GM21737 (cell line): ENCODE measurements around the gene SMCHD1.

ENCODE experiments used
- ATAC-seq: cut with Tn5 transposase; IDR thresholded peaks from one replicate; pipeline ENCODE4 v1.9.1; 2021; ENCODE audit warnings: mild to moderate bottlenecking, moderate library complexity; ENCODE audit not compliant: unreplicated experiment

The SMCHD1 gene

DNA sequence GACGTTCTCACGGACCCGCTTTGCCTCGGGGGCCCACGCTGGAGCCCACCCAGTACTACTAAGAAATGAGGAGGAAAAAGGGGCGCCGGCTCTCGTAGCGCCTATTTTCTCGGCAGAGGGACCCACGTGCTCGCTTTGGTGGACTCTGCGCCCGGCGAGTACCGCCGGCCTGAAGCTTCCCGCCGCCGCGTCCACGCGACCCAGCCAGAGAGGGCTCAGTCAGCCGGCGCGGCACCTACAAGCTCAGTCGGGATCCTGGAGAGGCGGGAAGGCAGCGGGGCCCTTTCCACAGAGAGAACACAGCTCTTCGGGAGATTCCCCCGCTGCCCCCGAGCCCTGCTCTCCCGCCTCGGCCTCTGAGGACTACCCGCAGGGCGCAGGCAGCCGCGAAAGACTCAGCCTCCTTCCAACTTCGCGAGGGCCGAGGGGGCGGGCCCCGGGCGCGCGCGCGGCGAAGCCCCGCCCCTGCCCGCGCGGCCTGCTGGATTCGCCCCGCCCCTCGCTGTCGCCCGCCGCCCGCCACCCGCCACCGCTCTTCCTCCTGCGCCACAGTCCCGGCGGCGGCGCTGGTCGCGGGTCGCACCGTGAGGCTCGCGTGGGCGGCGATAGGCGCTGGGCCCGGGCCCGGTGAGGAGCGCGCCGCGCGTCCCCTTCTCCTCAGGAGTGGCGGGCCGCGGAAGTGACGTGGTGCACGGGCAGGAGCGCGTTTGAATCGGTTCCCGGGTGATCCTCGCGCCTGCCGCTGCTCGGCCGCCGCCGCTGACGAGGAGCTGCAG, at the start of gene SMCHD1:
SMCHD1 (plus strand) TSS at position 549 of the 776 bp plus-strand sequence. CDS start 350 bp downstream, outside the sequence.
- ATAC-seq, result peak; percentile 64

DNA sequence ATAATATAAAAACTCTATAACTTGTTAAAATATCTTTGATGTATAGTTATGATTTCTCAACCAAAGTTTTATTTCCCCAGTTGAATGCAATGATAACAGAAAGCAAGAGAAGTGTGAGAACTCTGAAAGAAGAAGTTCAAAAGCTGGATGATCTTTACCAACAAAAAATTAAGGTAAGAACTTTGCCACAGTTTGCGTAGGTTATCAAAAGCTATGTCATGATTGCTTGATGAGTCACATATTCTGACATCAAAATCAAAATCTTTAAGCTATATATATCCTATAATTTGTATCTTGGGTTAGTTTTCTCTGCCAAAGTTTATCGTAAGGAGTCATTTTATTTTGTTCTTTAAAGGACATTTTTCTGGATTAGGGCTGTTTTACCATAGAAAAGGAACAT, 49.2 kb upstream of the SMCHD1 start:
- ATAC-seq, result no peak

DNA sequence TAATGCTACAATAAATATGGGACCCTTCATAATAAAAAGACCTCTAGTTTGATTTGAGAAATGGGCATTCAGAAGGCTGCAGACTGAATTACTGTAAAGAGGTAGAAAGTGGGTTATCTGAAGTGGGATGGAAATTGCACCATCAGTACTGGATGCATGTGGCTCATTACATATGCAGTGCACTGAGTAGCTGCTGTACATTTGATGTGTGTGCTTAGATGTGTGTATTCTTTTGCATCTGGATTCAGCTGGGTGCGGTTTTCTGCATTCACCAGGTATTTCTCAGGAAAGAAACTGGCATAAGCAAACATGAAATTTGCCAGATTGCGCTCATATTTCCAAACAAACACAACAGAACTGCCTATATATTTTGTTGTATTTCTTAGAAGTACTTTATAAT, 45.9 kb upstream of the SMCHD1 start:
- ATAC-seq, result no peak

DNA sequence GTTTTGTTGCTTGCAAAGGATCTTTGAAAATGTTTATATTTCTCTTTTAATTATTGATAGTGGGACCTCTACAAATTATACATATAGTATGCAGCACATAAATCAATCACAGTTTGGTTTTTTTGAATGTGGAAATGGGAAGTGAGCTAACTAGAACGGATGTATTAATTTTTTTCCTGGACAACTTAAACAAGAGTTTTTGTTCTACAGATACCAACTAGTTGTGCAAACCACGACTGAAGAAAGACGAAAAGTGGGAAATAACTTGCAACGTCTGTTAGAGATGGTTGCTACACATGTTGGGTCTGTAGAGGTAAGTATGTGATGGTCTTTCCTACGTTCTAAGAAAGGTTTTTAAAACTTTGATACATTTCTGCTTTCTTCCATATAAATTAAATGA, 45.0 kb upstream of the SMCHD1 start:
- no peak for ATAC-seq

DNA sequence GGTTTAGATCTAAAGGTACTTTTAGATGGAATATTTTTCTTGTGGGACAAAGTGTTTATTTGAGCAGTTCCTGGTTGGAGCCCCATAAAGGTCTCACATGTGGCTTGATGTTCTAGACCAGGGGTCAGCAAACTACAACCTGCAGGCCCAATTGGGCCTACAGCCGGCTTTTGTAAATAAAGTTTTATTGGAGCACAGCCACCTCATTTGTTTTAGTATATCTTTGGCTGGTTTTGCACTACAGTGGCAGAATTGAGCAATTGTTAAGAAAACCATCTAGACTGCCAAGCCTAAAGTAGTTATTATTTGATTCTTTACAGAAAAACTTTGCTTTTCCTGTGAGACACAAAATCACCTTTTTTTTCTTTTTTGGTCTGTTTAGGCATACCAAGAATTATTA, 42.5 kb upstream of the SMCHD1 start:
- no peak for ATAC-seq

DNA sequence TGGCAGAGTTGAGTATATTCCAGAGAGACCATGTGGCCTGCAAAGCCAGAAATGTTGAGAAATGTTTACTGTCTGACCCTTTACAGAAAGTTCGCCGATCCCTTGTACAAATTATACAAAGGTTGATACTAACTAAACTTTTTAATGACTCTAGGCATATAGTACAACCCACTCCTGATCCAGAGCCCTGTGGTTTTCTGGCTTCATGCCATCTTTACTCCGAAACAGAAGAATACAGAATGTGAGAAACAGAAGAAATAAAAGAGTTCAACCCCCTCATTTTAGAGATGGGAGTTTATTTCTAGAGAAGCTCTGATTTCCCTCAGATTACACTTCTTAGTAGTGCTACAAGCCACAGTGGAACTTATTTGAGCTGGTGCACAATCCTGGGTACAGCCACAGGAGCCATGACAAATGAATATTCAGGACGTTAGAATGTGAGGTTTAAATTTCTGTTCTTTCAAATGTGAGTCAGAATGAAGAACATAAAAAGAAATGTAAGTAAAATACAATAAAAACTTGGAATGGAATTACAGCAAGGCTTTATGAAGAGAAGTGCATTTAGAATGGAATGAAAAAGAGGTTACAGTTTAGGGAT, 38.0 kb upstream of the SMCHD1 start:
- ATAC-seq, result no peak

DNA sequence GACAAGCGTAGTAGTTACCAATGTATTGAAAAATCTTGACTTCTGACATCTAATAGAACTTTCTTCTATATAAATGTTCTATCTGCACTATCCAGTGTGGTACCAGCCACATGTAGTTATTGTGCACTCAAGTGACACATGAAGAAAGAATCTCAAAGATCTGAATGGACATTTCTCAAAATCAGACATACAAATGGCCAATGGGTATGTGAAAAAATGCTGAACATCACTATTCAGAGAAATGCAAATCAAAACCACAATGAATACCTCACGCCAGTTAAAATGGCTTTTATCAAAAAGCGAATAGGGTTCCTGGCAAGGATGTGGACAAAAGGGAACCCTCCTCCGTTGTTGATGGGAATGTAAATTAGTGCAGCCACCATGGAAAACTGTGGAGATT, 37.5 kb upstream of the SMCHD1 start:
- no peak for ATAC-seq

DNA sequence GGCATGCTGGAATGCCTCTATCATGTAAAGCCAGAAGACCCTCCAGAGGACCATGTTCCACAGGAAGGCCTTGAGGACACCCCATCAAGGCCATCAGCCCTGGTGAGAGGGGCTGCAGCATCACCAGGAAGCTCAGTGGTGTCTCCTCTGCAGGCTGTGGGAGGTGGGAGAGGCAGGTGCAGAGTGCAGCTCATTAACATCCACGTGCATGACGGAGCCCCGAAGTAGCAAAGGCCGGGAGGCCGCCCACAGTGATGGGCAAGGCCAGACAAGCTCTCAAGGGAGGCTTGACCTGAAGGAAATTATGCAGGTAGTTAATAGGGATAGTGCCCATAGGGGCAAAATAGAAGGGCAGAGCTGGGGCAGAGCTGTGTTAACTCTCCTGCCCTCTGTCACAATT, 30.3 kb upstream of the SMCHD1 start:
- no peak for ATAC-seq

DNA sequence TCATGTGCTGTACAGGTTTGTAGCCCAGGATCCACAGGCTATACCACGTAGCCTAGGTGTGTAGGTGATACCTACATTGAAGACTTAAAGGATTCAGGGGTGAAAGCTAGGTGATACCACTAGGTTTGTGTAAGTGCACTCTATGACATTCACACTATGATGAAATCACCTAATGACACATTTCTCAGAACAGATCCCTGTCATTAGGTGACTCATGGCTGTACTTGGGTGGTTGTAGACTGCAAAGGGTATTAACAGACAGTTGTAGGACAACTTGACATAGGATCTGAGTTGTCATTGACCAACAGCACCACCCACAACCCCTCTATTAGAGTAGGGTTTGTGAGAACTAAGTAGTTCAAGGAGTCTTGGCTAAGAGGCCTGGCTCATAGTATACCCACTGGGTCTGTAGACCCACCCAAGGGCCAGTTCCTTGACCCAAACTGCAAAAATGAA, 27.7 kb upstream of the SMCHD1 start:
- no peak for ATAC-seq

DNA sequence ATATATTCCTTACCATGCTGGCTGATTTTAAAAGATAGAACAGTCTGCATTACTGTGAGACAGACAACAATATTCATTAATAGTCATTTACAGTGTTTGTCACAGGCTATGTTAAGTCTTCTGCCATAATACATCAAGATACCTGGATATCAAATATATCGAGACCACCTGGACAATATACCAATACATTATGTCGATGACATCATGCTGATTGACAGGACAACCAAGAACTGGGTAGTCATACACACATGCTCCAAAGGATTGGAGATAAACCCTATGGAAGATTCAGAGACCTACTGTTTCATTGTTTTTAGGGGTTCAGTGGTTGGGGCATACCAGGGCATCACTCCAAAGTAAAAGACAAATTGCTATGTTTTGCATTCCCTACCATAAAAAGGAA, 26.5 kb upstream of the SMCHD1 start:
- no peak for ATAC-seq

DNA sequence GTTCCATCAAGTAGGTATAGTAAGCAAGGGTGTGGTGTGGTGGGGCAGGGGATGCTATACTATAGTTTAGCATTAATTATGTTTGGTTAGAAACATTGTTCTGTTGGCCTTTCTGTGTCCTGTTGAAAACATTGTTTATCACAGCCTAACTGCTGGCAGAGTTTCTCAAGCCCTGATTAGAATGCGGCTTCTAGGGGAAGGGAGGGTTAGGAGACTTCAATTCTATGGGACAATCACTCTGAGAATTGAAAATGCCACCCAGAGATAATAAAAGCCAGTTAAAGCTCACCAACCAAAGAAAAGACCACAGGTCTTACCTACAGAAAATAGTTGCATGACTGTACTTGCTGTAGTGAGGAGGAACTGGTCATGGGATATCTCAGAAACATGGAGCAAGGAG, 19.9 kb upstream of the SMCHD1 start:
- ATAC-seq, result no peak

DNA sequence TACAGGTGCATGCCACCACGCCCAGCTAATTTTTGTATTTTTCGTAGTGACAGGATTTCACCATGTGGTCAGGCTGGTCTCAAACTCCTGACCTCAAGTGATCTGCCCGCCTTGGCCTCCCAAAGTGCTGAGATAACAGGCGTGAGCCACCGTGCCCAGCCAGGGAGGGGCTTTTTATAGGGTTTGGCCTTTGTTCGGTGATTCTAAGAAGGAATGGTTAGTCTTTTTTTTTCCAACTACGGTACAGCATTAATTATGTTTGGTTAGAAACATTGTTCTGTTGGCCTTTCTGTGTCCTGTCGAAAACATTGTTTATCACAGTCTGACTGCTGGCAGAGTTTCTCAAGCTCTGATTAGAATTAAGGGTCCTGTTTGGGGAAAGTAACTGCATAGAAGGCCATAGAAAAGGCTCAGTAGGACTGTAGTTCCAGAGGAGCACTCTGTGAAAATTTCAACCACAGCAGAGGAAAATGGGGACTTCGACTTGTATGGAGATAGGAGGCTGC, 19.3 kb upstream of the SMCHD1 start:
- peak; percentile 32 for ATAC-seq

DNA sequence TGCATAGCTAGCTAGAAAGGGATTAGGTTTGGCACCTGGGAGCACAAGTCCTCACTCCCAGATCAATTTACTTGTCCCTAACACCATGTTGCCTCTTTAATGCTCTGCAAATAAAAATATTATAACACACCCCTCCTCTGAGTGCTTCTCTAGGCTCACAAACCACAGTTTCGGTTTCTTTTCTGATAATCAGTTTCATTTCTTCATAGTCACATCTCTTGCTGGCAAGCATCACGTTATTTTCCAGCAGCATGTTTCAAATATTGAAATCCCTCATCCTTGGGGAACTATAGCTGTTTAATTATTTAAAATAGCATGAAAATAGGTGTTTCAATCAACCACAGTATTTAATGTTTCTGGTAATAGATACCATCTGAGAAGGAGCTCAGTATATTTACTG, 13.9 kb upstream of the SMCHD1 start:
- peak; percentile 61 for ATAC-seq

DNA sequence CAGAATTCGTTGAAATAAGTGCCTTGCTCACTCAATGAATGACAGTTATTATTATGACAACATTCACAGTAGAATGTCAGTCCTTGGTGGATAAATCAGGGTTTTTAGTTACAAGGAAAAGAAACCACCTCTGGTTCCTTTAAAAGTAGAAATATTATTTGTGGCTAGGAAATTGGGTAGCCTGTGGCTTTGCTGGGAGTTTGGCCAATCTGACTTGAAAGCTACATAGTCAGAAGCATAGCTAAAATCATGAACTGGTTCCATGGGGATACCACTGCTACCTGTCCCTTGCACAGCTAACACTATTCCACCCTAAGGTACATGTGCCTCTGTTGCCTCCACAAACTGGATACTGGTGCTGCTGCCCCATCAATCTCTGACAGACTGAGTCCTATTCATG, 12.8 kb upstream of the SMCHD1 start:
- ATAC-seq, result no peak

DNA sequence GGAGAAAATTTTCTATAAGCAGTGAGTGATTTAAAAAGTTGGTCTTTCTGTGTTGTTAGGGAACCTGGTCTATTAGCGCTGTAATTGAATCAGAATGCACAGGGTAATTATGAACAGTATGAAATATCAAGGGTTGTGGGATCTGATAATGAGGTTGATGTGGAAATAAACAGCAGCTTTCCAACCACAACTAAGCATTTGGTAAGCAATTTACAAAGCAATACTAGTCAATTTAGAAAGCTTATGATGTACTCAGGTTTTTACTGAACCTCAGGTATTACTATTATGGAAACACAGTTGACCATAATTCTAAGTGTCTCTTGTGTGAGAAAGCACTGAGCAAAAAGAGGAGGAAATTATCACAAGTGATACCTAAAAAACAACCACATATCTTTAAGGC, 11.0 kb upstream of the SMCHD1 start:
- ATAC-seq, result no peak

DNA sequence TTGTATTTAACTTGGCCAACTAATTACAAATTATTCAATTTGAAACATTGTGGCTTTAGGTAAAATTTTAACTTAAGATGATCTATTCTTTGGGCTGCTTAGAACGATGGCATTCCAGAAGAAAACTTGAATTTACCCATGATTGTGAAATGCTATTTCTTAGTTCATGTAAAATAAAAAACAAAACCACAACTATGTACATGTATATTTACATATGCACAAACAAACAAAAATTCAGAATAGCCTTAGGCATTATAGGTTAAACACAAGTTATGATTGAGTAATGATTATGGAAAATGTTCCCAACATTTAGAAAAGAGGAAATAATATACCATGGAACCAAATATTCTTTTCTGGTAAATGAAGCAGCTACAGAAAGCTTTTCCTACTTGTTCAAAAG, 3.5 kb upstream of the SMCHD1 start:
- ATAC-seq, result no peak

DNA sequence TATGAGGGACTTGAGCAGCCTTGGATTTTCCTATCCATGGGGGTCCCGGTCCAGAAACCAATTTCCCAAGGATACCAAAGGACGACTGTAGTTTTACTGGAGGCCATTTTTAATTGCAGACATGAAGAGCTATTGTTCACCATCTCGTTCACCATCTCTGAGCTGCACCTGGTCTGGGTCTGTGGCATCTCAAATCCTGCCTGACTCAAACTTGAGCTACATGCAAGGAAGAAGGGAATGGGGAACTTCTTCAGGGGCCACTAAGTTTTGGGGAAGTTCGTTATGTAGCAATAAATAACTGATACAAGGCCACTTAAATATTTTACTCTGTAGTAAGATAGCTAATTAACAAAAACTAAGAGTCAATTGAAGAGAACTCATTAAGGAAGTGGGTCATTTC, 2.1 kb upstream of the SMCHD1 start:
- ATAC-seq, result no peak

DNA sequence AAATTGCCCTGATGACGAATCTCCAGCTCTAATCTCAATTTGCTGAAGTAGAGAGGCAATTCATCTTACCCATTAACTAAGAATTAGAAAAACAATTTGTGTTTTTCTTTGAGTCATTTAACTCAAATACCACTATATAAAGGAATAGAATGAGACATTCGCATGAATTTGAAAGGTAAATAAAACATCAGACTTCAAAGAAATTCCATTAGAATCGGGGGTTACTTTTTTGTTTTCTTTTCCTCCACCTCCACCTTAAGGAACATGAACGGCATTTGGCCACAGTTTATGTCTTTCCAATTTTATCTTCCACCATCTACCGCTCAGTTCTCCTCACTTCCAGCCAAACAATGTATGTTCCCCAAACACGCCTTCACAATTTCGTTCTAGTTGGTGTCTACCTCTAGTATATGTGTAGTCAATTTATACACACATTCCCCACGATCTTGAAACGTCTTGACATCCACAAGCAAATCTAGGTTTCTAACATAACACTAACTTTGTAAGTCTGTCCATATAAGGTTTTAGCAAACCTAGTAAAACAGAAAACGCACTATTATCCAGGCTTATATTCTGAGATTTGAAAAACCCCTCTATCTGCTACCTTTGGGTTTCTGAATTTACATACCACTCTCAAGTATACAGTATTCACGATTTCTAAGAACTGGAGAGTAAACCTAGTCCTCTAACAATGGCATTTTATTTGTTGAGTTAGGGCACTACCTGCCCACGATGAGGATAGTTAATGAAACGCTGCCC, 1.2 kb upstream of the SMCHD1 start:
- ATAC-seq, result no peak

DNA sequence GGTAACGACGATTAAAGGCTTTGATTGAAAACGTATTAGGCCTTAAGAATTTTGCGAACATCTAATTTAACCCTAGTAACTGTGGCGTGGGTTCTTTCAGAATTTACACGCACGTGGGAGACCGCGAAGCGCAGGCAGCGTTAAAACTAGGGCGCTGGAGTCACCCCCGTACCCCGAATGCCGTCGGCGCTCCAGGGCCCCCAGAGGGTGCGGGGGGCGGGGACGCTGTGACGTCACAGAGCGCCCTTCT, 673 bp upstream of the SMCHD1 start:
- ATAC-seq, result peak; percentile 33

DNA sequence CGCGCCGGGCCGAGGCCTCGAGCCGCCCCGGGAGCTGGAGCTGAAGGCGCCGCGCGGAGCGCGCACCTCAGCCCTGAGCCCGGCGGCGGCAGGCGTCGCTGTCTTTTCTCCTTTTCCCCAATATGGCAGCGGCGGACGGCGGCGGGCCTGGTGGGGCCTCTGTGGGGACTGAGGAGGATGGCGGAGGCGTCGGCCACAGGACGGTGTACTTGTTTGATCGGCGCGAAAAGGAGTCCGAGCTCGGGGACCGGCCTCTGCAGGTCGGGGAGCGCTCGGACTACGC, 369 bp downstream of the SMCHD1 start:
- no peak for ATAC-seq

DNA sequence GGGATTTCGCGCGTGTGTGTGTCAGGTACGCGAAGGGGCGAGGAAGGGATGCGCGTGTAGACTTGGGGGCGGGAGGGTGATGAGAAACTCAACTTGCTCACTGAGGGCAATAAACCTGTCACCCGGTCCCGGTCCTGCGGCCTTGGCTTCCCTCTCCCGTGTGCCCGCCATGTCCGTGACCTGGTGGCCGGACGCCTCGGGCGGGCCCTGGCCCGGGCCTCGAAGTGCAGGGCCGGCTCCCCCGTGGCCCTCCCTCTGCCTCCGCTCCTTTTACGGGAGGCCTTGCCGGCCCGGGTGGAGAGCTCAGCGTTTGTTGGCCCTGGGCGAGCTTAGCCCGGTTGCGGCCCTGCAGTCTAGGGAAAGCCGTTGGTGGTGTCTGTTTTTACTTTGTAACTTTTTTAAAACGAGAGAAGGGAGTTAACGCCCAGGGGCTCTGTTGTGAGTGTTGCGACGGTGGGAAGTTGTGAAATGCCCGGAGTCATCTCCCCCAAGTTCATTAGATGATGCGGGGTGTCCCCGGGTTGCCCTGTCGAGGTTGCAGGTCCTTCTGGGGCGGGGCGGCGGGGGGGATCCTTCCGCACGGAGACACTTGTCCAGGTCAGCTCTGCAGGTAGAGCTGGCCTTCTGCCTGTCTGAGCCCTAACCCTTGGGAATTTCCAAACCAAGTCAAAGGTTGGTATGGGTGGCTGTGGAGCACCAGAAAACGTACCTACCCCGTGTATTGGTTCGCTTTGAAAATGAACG, 883 bp downstream of the SMCHD1 start:
- peak; percentile 12 for ATAC-seq
